KMS-11 (cell line): ENCODE measurements around the gene CEACAM16.
A peak's percentile ranks its signal among the peaks of the same experiment; 100 is the strongest.
"Not testable (repeated sequence)": the region's sequence is repeated elsewhere in the genome, so short reads cannot be mapped to it uniquely, and the experiment has no call there.

Source experiments
- H2AFZ ChIP-seq: fragments of 200-600 bp; sonication (generic); 2 replicates; pipeline ENCODE4 v1.6.1; 2016; ENCODE audit warnings: antibody characterized with exemption, mixed run types, low read depth
- H3K27ac ChIP-seq: fragments of 200-600 bp; sonication (generic); 2 replicates; pipeline ENCODE4 v1.6.1; 2016; ENCODE audit warnings: mild to moderate bottlenecking, mixed run types
- H3K27me3 ChIP-seq: fragments of 200-600 bp; sonication (generic); 2 replicates; pipeline ENCODE4 v1.6.1; 2017; ENCODE audit warnings: mild to moderate bottlenecking, low read depth, mixed run types, moderate library complexity; ENCODE audit not compliant: insufficient read depth
- H3K36me3 ChIP-seq: fragments of 200-600 bp; sonication (generic); 2 replicates; pipeline ENCODE4 v1.6.1; 2017; ENCODE audit warnings: mild to moderate bottlenecking, mixed run types; ENCODE audit not compliant: insufficient read depth
- H3K4me1 ChIP-seq: fragments of 200-600 bp; sonication (generic); 2 replicates; pipeline ENCODE4 v1.6.1; 2016; ENCODE audit warnings: mild to moderate bottlenecking, low read depth, mixed run types; ENCODE audit not compliant: poor library complexity, severe bottlenecking
- H3K4me2 ChIP-seq: fragments of 200-600 bp; sonication (generic); 2 replicates; pipeline ENCODE4 v1.7.0; 2016; ENCODE audit warnings: mild to moderate bottlenecking, mixed run types
- H3K4me3 ChIP-seq: fragments of 200-600 bp; sonication (generic); IDR thresholded peaks from 2 replicates; pipeline ENCODE4 v1.6.1; 2017; ENCODE audit warnings: low read depth, low read length, mixed read lengths; ENCODE audit not compliant: insufficient read depth
- H3K79me2 ChIP-seq: fragments of 200-600 bp; sonication (generic); 2 replicates; pipeline ENCODE4 v1.6.1; 2016; ENCODE audit warnings: low read depth, mixed run types; ENCODE audit not compliant: insufficient read depth
- H3K9ac ChIP-seq: fragments of 200-600 bp; sonication (generic); 2 replicates; pipeline ENCODE4 v1.6.1; 2016; ENCODE audit warnings: mild to moderate bottlenecking, mixed run types
- H4K20me1 ChIP-seq: fragments of 200-600 bp; sonication (generic); 2 replicates; pipeline ENCODE4 v1.6.1; 2016; ENCODE audit warnings: mild to moderate bottlenecking, mixed run types; ENCODE audit not compliant: insufficient read depth
- CTCF ChIP-seq: fragments of 200-600 bp; sonication (generic); conservative IDR thresholded peaks from 2 replicates; pipeline ENCODE4 v1.6.1; 2017; ENCODE audit warnings: low read depth, mild to moderate bottlenecking, antibody characterized with exemption, low read length, moderate library complexity, mixed read lengths

CEACAM16 gene

GRCh38 chr19:44681992-44682790 lies 16.8 kb upstream of the CEACAM16 start:
- no peaks in the 10 kb centered on the region for H4K20me1 ChIP-seq
- no peaks in the 10 kb centered on the region for H3K79me2 ChIP-seq
- H3K36me3 ChIP-seq: no peaks in the 10 kb centered on the region
- no peaks in the 10 kb centered on the region for H3K27me3 ChIP-seq
- H2AFZ ChIP-seq: no peak overlapping the region
- H3K4me2 ChIP-seq: no peak overlapping the region
- no peak overlapping the region for H3K9ac ChIP-seq
- peaks cover 6% of the 10 kb centered on the region for H3K4me1 ChIP-seq
- no peak overlapping the region for H3K27ac ChIP-seq
- TF ChIP-seq CTCF: no peak
- no peak overlapping the region for H3K4me3 ChIP-seq

- Histone ChIP-seq H3K9ac (no peak overlapping the region), H4K20me1 (no peaks in the 10 kb centered on the region), H2AFZ (peak overlapping the region; percentile 26; the same call in 1 of the 2 replicates), H3K36me3 (no peaks in the 10 kb centered on the region), H3K4me2 (no peak overlapping the region), H3K4me1 (peaks cover 6% of the 10 kb centered on the region), H3K27me3 (no peaks in the 10 kb centered on the region), H3K4me3 (no peak overlapping the region), H3K27ac (no peak overlapping the region), H3K79me2 (no peaks in the 10 kb centered on the region)
- no peak for TF ChIP-seq CTCF
Measured at GRCh38 chr19:44682807-44683206, 16.1 kb upstream of the CEACAM16 start.

GRCh38 chr19:44683434-44684210 lies 15.3 kb upstream of the CEACAM16 start:
- H3K9ac ChIP-seq: no peak overlapping the region
- no peak for TF ChIP-seq CTCF
- no peak overlapping the region for H3K4me3 ChIP-seq
- no peak overlapping the region for H3K27ac ChIP-seq
- H2AFZ ChIP-seq: peak overlapping the region; percentile 26; the same call in 1 of the 2 replicates
- peaks cover 11% of the 10 kb centered on the region for H3K4me1 ChIP-seq
- H3K36me3 ChIP-seq: no peaks in the 10 kb centered on the region
- H3K79me2 ChIP-seq: no peaks in the 10 kb centered on the region
- no peaks in the 10 kb centered on the region for H4K20me1 ChIP-seq
- H3K4me2 ChIP-seq: no peak overlapping the region
- H3K27me3 ChIP-seq: no peaks in the 10 kb centered on the region

GRCh38 chr19:44684396-44684795 lies 14.6 kb upstream of the CEACAM16 start:
- not testable (repeated sequence) for H3K4me3 ChIP-seq, H3K79me2 ChIP-seq, H3K27me3 ChIP-seq, H3K36me3 ChIP-seq, H2AFZ ChIP-seq, H3K4me2 ChIP-seq, H3K9ac ChIP-seq, H3K27ac ChIP-seq, H4K20me1 ChIP-seq
- H3K4me1 ChIP-seq: peaks cover 19% of the 10 kb centered on the region
